Coronary artery (tissue), 2 donors: ENCODE data around the gene INPP5A.
A peak's percentile ranks its signal among the peaks of the same experiment; 100 is the strongest.

ENCODE experiments used
- DNase-seq: peaks from one replicate; pipeline ENCODE4 v3.0.0-alpha.2; 2017; ENCODE audit warnings: low spot score
- H3K27ac ChIP-seq, 2 donors: fragments of 200-600 bp; sonication (generic); one replicate each; pipeline ENCODE4 v1.5.1; 2016 to 2019
- H3K4me3 ChIP-seq: fragments of 200-600 bp; sonication (generic); 2 replicates; pipeline ENCODE4 v1.5.1; 2016; ENCODE audit warnings: mild to moderate bottlenecking, moderate library complexity
- CTCF ChIP-seq: fragments of 200-600 bp; sonication (generic); IDR thresholded peaks from one replicate; pipeline ENCODE4 v1.5.1; 2019; ENCODE audit warnings: antibody characterized with exemption

Gene INPP5A

GRCh38 chr10:132493756-132494290, 43.8 kb upstream of the INPP5A start:
- Histone ChIP-seq H3K27ac (no peak overlapping the region), H3K4me3 (no peak overlapping the region)
- TF ChIP-seq CTCF: no peak
- DNase-seq: no peak

- no peak overlapping the region for H3K4me3 ChIP-seq
- TF ChIP-seq CTCF: no peak
- no peak for DNase-seq
- H3K27ac ChIP-seq: peak overlapping the region in 1 of 2 donors; percentile 50
Observed at GRCh38 chr10:132494866-132495630, 42.5 kb upstream of the INPP5A start.

- Histone ChIP-seq H3K27ac (no peak overlapping the region), H3K4me3 (no peak overlapping the region)
- no peak for TF ChIP-seq CTCF
- DNase-seq: no peak
Observed at GRCh38 chr10:132496360-132497062, 41.1 kb upstream of the INPP5A start.

GRCh38 chr10:132497063-132497680, 40.4 kb upstream of the INPP5A start:
- TF ChIP-seq CTCF: no peak
- no peak overlapping the region for H3K27ac ChIP-seq
- H3K4me3 ChIP-seq: no peak overlapping the region
- DNase-seq: no peak

GRCh38 chr10:132497861-132498561, 39.6 kb upstream of the INPP5A start:
- no peak for TF ChIP-seq CTCF
- DNase-seq: no peak
- H3K4me3 ChIP-seq: no peak overlapping the region
- H3K27ac ChIP-seq: no peak overlapping the region

- TF ChIP-seq CTCF: no peak
- Histone ChIP-seq H3K27ac (no peak overlapping the region), H3K4me3 (no peak overlapping the region)
- no peak for DNase-seq
Observed at GRCh38 chr10:132498562-132499366, 38.8 kb upstream of the INPP5A start.
